Skin of body (tissue), 2 donors: ENCODE measurements around the gene POLR1E. TPM values are rescaled to one million over a fixed set of nuclear protein-coding genes. Genes with fewer than 3 reads are reported as not detected.

ENCODE experiments used
- DNase-seq: peaks from one replicate; lab custom pipeline; 2025; lab: John Stamatoyannopoulos, UW
- total RNA-seq: library from RNA; depleted of rRNA; stranded (reverse); fragments of >200 nt; gene quantifications from one replicate; pipeline ENCODE4 v1.2.3, GENCODE V29; 2014

POLR1E gene
- total RNA-seq, 1 donor from 2014 or later: 28.8 TPM

- no peak for DNase-seq
Observed at GRCh38 chr9:37534901-37535300, 49.2 kb downstream of the POLR1E start.

DNA sequence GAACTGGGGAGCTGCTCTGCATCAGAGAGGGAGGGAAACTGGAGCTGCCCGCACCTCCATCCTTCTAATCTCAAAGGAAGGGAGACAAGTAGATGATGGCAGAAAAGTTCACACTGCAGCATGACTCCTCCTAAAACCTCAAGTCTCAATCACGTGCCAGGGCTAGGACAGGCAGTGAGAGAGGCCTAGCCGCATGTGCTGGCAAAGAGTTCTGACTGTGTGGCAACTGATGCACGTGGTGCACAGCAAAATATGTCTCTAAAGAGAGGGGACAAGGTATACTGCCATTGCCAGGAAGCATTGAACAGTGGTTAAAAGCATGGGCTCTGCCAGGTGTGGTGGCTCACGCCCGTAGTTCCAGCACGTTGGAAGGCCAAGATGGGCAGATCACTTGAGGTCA is 52.4 kb downstream of the POLR1E start:
- DNase-seq: no peak

- no peak for DNase-seq
Observed at GRCh38 chr9:37539634-37540033, 53.9 kb downstream of the POLR1E start.

DNA sequence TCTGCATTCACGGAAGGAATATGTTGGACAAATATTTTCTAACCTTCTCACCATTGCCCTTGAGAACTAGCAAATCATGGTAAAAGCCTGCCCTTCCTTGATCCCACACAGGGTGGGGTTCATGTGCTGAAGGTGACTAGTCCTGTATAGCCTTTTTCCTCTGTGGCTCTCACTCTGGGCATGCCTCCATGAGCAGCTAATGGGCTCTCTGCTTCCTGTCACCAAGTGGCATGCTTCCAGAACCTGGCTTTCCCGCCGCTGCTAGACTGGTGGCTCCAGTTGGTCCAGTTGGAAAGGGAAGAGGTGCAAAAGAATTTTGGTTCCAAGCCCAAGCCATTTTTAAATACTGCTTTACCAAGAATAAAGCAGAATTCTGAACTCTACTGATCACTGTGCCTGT is 54.9 kb downstream of the POLR1E start:
- DNase-seq: no peak

- no peak for DNase-seq
Observed at GRCh38 chr9:37541465-37541864, 55.7 kb downstream of the POLR1E start.

DNA sequence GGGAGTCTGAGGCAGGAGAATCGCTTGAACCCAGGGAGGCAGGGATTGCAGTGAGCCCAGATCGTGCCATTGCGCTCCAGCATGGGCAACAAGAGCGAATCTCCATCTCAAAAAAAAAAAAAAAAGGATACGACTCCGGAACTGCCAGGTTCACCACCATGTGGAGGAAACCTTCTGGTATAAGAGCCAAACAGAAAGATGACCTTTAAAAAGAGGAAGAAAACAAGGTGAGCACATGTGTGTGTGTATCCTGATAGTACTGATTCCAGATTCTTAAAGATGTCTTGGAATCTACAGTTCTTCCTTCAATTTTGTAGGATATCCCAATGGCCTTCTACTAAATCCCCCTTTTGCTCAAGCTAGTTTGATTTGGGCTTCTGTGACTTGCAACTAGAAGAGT is 56.7 kb downstream of the POLR1E start:
- no peak for DNase-seq

DNA sequence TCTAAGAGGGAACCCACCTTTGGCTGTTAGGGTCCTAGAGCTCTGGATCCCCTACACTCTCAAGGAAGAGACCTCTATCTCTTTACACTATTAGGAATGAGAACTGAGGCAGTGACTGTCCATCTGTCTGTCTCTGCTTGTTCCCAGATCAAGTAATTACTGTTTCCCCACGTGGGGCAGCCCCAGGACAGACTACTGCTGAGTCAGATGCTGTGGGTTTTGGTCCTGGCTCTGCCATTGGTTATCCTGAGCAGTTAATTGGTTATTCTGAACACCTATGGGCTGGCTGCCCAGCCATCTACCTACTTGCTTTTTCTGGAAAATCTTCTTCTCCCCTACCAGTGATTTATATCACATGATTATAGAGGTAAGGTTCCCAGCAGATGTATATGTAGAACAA is 57.1 kb downstream of the POLR1E start:
- DNase-seq: no peak

GRCh38 chr9:37543468-37543867 is 57.7 kb downstream of the POLR1E start:
- no peak for DNase-seq

DNA sequence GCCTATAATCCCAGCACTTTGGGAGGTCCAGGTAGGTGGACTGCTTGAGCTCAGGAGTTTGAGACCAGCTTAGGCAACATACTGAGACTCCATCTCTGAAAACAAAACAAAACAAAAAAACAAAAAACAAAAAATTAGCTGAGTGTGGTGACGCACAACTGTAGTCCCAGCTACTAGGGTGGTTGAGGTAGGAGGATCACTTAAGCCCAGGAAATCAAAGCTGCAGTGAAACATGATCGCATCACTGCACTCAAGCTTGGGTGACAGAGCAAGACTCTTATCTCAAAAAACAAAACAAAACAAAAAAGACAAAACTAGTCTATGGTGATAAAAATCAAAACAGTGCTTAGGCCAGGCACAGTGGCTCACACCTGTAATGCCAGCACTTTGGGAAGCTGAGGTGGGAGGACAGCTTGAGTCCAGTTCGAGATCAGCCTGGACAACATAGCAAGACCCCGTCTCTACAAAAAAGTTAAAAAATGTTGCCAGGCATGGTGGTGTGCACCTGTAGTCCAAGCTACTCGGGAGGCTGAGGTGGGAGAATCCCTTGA is 61.7 kb downstream of the POLR1E start:
- DNase-seq: no peak

DNA sequence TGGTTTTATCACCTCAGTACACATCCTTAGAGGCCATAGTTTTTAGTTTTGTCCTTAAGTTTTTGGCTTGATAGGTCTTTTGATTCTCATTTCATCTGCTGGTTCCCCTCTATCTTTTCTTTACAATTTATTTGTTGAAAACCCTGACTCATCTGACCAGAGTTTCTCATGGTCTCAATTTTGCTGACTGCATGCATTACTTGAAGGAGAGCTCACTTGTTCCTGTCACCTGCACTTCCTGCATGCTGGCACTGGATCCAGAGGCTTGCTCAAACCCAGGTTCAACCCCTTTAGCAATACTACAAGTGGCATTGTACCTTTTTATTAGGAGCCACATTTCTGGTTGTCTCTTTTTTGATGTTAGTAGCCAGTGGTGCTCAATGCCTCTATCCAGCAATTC is 63.8 kb downstream of the POLR1E start:
- DNase-seq: no peak

GRCh38 chr9:37550781-37551180 is 65.0 kb downstream of the POLR1E start:
- no peak for DNase-seq

- DNase-seq: no peak
Observed at GRCh38 chr9:37551468-37551867, 65.7 kb downstream of the POLR1E start.

- DNase-seq: no peak
Observed at GRCh38 chr9:37551888-37552287, 66.1 kb downstream of the POLR1E start.

Other genes with a start within 250 kb of the POLR1E start
- gene GRHPR, start 63.3 kb upstream of the POLR1E start, total RNA-seq: 59.7 TPM
- 16.4 TPM for gene ZBTB5, start 20.5 kb upstream of the POLR1E start, total RNA-seq
- 6.3 TPM for gene FBXO10, start 90.4 kb downstream of the POLR1E start, total RNA-seq
- gene TOMM5, start 106.6 kb downstream of the POLR1E start, total RNA-seq: 81.3 TPM
- 2.1 TPM for gene FRMPD1, start 165.0 kb downstream of the POLR1E start, total RNA-seq